Epithelial cell of prostate (primary cell): ENCODE data around the gene RFESD.
"Not testable (repeated sequence)": the region's sequence is repeated elsewhere in the genome, so short reads cannot be mapped to it uniquely, and the experiment has no call there.

ENCODE experiments used
- DNase-seq: peaks from one replicate; pipeline ENCODE4 v3.0.0-alpha.2; 2011; ENCODE audit warnings: low read depth, low spot score
- H3K27ac ChIP-seq: fragments of 450-650 bp; 2 replicates; pipeline ENCODE4 v1.5.1; 2017; ENCODE audit warnings: mild to moderate bottlenecking

RFESD gene

DNA sequence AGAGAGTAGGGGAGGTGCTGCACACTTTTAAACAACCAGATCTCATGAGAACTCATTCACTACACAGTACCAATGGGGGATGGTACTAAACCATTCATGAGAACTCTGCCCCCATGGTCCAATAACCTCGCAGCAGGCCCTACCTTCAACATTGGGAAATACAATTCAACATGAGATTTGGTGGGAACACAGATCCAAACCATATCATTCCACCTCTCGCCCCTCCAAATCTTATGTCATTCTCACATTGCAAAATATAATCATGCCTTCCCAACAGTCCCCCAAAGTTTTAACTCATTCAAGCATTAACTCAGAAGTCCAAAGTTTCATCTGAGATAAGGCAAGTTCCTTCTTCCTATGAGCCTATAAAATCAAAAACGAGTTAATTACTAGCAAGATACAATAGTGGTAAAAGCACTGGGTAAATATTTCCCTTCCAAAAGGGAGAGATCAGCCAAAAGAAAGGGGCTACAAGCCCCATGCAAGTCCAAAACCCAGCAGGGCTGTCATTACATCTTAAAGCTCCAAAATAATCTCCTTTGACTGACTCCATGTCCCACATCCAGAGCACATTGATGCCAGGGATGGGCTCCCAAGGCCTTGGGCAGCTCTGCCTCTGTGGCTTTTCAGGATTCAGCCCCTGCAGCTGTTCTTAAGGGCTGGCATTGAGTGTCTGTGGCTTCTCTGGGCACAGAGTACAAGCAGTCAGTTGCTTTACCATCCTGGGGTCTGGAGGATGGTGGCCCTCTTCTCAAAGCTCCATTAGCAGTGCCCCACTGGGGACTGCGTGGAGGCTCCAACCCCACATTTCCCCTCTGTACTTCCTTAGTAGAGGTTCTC, 18.4 kb upstream of the RFESD start:
- DNase-seq, result no peak
- H3K27ac ChIP-seq, result no peak overlapping the region

- no peak for DNase-seq
Measured at GRCh38 chr5:95628933-95629332, 17.6 kb upstream of the RFESD start.

DNA sequence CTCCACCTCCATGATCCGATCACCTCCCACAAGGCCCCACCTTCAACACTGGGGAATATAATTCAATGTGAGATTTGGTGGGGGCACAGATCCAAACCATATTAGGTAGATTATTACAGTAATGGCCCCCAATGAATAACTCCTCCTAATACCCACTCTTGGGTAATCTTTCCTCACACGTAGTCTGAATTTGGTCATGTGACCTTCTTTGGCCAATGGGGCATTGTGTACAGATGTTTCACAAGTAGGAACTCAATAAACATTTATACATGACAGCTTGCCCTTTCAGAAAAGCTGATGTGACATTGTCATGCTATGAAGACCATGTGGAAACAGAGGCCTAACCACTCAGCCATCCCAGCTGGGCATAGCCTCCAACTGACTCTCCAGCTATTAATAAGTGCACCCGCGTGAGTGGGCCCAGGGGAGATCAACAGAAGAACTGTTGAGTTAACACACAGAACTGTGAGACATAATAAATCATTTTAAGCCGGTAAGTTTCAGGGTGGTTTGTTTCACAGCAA, 16.1 kb upstream of the RFESD start:
- no peak for DNase-seq
- H3K27ac ChIP-seq, result no peak overlapping the region

More at GRCh38 chr5:95628933-95629332, 17.6 kb upstream of the RFESD start:
- H3K27ac ChIP-seq, result no peak overlapping the region

DNA sequence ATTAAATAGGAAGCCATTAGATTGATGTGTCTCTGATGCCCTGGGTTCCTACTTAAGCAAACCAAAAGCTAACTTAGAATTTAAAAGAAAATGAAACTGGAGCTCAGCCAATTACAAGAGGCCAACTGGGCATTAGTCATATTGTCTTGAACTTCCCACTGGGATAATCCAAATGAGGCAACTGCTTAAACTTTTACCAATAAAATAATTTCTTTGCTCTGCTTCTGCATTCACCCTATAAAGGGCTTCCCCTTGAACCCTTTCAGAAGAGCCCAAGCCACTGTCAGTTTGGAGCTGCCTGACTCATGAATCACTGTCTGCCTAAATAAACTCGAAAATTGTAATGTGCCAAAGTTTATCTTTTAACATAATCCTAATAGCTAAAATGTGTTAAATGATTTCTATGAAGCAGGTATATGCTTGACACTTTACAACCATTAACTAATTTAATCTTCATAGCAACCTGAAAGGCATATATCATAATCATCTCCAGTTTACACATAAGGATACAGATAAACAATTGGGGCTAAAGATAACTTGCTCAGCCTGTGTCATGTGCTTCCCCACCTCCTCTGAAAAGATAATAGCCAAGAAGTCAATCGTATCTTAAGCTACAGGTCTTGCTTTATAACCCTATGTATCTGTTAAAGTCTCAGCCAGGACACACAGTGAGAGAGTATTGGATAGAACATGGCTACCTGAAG, 15.2 kb upstream of the RFESD start:
- peak overlapping the region; percentile 52 for H3K27ac ChIP-seq
- DNase-seq, result no peak

DNA sequence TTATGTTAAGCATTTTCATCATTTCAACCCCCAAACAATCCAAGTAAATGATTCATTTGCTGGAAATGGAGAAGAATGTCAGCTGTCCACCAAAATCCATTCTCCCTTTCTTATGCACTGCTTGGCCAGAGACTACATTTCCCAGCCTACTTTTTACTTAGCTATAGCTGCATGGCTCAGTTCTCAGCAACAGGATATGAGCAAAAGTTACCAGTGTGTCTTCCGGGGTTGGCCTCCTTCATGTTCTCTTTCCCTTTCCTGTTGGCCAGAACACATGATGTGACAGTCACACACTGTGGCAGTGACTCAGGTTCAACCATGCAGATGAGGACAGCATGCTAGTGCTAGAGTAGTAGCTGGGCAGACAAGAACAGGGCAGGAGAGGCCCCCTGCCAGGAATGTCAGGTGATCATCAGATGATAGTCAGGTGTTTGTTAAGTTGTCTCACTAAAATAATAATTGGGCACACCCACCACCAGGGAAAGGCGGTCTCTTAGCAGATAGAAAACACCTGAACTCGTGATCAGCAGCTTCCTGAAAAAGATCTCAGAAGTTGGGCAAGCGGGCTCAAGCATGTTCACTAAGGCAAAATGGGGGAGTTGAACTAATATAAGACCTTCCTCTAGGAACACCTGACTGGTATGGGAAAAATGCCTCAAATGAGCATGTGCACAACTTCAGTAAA, 14.4 kb upstream of the RFESD start:
- peak overlapping the region; percentile 52 for H3K27ac ChIP-seq
- DNase-seq, result no peak

DNA sequence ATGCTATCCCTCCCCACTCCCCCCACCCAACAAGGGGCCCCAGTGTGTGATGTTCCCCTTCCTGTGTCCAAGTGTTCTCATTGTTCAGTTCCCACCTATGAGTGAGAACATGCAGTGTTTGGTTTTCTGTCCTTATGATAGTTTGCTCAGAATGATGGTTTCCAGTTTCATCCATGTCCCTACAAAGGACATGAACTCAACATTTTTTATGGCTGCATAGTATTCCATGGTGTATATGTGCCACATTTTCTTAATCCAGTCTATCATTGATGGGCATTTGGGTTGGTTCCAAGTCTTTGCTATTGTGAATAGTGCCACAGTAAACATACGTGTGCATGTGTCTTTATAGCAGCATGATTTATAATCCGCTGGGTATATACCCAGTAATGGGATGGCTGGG, 13.6 kb upstream of the RFESD start:
- not testable (repeated sequence) for DNase-seq, H3K27ac ChIP-seq

- no peak overlapping the region for H3K27ac ChIP-seq
Measured at GRCh38 chr5:95633671-95634070, 12.9 kb upstream of the RFESD start.

DNA sequence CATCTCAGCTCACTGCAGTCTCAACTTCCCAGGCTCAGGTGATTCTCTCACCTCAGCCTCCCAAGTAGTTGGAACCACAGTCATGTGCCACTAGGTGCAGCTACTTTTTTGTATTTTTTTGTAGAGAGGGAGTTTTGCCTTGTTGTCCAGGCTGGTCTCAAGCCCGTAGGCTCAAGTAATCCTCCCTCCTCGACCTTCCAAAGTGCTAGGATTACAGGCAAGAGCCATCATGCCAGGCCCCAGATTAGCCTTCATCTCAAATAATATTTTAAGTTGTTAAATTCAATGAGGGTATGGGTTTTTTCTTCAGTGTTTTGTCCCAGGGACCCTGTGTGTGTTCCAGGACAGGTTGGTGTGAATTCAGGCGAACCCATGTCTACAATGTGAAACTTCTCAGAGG, 12.5 kb upstream of the RFESD start:
- no peak overlapping the region for H3K27ac ChIP-seq
- DNase-seq, result no peak

More at GRCh38 chr5:95633671-95634070, 12.9 kb upstream of the RFESD start:
- DNase-seq, result no peak

DNA sequence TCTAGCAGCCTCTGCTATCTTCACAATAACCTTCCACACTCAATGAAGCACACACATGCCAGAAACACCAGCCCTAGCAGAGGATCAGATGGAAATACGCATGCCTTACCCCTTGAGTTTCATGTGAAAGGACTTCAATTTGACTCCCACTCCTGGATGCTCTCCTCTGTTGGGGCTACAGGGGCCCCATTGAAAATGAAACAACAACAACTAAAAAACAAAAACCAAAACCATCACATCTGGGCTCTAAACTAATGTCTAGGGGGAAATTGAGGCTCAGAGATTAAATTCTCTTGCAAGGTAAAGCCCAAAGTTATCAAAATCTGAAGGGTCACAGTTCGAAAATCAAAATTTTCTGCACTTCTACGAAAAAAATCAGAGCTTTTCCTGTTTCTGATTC, 7.9 kb upstream of the RFESD start:
- no peak overlapping the region for H3K27ac ChIP-seq
- no peak for DNase-seq

DNA sequence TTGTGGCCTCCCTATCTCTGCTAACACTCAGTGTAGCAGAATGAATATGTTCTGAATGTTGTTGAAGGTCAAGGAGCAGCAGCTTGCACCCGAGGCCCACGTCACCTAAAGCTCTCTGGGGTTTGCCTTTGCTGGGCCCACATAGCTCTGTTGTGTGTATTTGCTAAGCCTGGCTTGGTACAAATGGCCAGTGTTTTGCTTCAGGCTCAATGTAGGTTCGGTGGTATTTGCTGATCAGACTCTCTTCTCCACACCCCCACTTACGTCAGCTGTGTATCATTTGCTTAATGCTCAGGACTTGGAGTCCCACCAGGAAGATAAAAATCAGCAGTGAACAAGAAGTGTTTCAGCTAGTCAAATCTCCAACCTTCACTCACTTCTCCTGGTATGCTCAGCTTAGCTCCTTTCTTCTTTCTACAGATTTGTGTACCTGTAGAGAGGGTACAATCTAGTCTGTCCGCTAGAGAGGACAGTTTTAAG, 4.8 kb upstream of the RFESD start:
- no peak overlapping the region for H3K27ac ChIP-seq
- DNase-seq, result no peak

DNA sequence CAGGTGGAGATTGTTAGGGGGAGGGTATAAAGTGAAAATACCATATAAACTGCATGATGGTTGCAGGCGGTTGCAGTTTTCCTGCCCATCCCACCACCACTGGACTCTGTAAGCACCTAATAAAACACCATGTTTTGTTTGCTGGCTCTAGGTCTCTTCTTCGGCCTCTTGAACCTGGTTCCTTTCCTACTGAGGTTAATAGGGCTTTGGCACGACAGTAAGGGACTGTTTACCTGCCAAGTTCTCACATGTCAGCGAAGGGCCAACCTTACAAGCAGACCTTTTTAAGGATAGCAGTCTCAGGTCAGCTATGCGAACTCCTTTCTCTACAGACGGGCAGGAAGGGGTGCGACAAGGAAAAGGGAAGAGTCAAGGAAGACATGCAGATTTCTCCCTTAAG, 3.4 kb upstream of the RFESD start:
- H3K27ac ChIP-seq, result no peak overlapping the region
- no peak for DNase-seq

DNA sequence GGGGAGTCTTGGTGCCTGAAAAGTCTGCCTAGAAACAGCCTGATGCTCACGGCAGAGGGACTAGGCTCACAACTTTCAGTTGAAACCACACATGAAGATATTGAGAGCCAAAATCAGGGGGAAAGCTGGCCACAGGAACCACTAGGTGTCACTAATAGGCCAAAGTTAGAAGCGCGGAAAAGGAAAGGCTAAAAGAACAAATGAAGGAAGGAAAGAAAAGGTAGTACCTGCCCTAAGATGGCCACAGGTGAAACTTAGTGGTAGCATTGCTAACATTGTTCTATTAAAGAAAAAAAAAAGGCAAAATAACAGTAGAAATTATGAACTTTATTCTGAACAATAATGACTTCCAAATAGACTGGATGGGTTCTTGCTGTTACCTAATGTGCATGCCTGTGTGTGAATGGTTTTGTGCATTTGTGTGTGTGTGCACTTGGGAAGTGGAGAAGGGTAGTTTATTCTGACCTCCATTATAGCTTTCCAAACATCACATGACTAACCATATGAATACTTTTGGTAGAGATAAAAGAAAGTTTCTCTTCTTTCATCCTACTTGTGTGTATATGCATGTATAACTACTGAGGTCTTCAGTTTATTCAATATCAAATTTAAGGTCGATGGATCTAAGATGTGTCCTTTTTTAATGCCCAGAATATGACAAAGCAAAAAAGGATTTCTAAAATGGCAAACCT, 2.1 kb upstream of the RFESD start:
- no peak for DNase-seq
- no peak overlapping the region for H3K27ac ChIP-seq

DNA sequence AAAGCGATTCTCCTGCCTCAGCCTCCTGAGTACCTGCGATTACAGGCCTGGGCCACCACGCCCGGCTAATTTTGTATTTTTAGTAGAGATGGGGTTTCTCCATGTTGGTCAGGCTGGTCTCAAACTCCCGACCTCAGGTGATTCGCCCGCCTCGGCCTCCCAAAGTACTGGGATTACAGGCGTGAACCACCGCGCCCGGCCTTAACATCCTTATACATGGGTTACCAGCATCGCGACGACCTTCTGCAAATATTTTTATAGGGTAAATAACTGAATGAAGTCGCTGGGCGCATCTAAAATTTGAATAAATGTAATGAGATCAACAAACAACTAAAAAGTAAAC, 380 bp upstream of the RFESD start:
- DNase-seq, result not testable (repeated sequence)
- peak overlapping the region; percentile 69 for H3K27ac ChIP-seq

- no peak overlapping the region for H3K27ac ChIP-seq
- DNase-seq, result no peak
Measured at GRCh38 chr5:95647886-95648860, 1.6 kb downstream of the RFESD start.

DNA sequence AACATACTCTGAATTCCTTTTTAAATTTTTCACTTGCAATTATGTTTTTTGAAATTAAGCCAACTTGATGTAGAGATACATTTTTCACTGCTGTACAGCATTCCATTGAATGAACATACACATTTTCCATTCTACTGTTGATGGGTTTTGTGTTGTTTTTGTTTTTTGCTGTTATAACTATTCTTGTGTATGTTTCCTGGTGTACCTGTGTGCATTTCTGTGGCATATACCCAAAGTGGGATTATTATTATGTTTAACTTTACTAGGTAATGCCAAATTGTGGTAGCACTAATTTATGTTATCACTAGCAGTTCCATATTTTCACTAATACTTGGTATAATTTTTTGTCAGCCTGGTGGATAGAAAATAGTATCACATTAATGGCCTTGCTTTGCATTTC, 2.7 kb downstream of the RFESD start:
- H3K27ac ChIP-seq, result no peak overlapping the region
- DNase-seq, result no peak

DNA sequence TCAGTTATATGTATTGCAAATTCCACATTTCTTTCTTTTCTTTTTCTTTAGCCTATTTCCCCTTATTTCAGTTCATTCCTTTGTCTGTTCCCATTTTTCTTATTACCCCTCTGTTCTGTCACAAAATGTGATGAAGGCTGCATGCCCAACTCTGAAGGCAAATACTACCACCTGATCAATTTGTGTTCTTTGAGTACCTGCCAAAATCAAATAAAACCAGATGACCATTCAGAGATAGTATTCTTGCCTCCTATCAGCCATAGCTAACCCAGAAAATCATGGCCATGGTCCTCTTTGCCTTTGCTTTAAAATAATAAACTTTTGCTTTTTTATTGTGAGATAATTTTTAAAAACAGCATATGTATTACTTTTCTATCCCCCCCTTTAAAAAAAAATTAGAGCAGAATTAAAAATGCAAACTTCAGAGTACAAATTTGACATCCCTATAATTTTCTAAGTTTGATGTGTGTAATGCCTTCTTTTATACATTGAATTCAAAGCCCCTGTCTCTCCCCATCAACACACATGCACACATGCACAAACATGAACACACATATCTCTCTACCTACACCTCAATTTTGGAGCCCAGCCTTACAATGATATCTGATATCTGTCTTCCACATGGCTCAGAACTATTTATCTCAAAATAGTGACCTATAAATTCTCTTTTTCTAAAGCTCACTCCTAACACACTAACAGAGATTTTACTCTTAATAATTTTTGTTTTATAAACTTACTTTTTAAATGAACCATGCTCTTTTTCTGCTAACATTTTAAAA, 3.5 kb downstream of the RFESD start:
- DNase-seq, result no peak
- H3K27ac ChIP-seq, result no peak overlapping the region

DNA sequence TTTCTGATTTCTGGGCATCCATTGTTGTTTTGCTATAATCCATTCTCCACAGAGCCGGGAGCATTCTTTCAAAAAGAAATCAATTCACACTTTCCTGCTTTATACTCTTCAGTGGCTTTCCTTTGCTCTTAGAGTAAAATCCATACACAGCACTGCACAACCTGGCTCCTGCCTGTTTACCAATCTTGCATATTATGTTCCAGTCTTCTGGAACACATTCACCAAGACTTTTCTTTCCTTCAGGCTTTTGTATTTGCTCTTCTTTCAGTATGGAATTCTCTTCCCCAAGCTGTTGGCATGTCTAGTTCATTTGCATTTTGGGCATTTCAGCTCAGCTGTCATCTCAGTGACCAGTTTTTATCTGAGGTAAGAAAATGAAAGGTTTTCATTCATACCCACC, 6.3 kb downstream of the RFESD start:
- no peak for DNase-seq

GRCh38 chr5:95654196-95654595, 7.6 kb downstream of the RFESD start:
- H3K27ac ChIP-seq, result no peak overlapping the region
- DNase-seq, result no peak

More for the DNA sequence above, 6.3 kb downstream of the RFESD start:
- H3K27ac ChIP-seq, result no peak overlapping the region
